HG03045 (cell line): ENCODE results near the gene FAF2.
"Not testable (repeated sequence)": the region's sequence is repeated elsewhere in the genome, so short reads cannot be mapped to it uniquely, and the experiment has no call there.

Experiments
- ATAC-seq: cut with Tn5 transposase; IDR thresholded peaks from one replicate; pipeline ENCODE4 v1.9.1; 2021; ENCODE audit warnings: mild to moderate bottlenecking, moderate library complexity; ENCODE audit not compliant: unreplicated experiment

The FAF2 gene, protein sequence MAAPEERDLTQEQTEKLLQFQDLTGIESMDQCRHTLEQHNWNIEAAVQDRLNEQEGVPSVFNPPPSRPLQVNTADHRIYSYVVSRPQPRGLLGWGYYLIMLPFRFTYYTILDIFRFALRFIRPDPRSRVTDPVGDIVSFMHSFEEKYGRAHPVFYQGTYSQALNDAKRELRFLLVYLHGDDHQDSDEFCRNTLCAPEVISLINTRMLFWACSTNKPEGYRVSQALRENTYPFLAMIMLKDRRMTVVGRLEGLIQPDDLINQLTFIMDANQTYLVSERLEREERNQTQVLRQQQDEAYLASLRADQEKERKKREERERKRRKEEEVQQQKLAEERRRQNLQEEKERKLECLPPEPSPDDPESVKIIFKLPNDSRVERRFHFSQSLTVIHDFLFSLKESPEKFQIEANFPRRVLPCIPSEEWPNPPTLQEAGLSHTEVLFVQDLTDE

DNA sequence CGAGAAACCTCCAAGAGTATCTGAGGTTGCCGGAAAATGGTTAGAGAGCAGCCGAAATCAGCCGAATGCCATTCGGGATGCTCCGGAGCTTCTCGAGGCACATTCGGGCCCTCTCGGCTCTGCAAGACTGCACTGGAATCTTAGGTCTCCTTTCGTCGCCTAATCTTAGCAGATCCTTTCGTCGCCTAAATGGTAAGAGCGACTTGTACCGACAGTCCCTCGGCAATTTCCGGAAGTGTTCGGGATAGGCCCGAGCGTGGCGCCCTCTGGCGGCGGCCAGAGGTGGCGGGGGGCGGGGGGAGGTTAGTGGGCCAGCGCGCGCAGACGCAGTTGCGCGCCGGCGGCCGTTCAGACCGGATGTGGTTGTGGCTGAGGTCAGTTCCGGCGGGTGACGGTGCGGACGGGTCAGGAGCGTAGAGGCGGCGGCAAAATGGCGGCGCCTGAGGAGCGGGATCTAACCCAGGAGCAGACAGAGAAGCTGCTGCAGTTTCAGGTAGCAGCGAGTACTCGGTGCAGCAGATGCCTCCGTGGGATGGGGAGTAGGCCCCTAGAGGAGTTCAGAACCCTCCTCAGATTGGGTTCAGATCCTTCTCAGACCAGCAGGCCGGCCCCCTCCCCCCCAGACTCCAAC, at the start of gene FAF2:
FAF2 (plus strand) TSS at position 408 of the 631 bp plus-strand sequence; CDS start at position 431, 23 bp downstream.
- peak; percentile 92 for ATAC-seq

DNA sequence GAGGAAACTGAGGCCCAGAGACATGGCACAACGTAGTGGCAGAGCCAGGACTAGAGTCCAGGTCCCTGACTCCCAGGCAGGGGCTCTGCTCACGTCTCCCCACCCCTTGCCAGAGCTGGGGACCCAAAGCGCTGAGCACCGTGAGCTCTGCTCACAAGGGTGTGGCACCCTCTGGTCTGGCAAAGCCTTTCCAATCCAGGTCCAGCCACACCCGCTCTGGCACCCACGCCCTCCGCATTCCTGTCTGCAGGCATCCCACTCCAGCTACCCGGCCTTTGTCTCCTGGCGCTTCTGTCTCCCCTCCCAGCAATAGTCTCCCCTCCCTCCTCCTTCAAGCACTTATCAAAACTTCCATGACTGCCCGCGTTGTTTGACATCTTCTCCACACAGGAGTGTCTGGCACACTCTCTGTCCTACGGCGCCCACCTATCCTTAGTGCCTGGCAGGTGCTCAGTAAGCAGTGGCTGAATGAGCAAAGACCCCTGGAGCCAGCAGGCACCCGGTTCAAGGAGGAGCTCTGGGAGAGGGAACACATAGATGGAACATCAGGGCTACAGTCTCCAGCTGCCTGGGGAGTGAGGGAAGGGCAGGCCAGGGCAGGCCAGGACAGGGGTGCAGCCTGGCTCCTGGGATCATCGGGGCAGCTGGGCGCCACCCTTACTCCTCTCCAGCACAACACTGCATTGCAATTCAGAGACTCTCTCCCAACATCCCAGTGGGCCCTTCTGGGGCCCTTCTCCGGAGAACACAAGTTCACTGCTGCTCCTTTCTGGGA, 47.6 kb upstream of the FAF2 start:
- no peak for ATAC-seq

DNA sequence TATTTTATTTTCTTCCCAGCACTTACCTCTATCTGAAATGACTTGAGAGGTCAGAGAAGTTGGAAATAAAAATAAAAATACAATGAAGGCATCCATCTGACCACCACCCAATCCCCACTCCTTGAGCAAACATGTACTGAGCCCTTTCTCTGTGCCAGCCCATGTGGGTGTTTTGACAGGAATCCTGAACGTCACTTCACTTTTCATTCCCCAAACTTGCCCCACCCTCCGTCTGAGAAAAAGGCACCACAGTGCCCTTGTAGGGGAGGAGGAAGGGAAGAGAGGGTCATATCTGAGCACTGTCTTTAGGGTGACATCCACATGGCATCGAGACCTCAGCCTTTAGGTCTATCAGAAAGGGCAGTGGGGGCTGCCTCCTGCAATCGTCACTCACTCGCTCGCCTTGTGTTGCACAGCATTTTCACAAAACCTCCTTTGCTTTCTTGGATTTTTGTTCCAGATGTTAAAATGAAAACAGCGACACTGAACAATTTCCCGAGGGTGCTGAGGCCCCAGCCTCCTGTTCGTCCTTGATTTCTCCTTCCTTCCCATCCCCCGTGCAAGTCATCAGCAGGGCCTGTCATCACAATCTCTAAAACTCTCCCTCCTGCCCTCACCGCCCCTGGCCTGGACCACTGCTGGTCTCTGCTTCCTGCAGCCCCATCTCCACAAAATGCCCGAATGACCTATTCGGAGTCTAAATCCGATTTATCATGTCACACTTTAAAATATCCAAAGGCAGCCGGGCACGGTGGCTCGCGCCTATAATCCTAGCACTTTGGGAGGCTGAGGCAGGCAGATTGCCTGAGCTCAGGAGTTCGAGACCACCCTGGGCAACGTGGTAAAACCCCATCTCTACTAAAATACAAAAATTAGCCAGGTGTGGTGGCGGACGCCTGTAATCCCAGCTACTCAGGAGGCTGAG, 46.6 kb upstream of the FAF2 start:
- ATAC-seq = no peak

DNA sequence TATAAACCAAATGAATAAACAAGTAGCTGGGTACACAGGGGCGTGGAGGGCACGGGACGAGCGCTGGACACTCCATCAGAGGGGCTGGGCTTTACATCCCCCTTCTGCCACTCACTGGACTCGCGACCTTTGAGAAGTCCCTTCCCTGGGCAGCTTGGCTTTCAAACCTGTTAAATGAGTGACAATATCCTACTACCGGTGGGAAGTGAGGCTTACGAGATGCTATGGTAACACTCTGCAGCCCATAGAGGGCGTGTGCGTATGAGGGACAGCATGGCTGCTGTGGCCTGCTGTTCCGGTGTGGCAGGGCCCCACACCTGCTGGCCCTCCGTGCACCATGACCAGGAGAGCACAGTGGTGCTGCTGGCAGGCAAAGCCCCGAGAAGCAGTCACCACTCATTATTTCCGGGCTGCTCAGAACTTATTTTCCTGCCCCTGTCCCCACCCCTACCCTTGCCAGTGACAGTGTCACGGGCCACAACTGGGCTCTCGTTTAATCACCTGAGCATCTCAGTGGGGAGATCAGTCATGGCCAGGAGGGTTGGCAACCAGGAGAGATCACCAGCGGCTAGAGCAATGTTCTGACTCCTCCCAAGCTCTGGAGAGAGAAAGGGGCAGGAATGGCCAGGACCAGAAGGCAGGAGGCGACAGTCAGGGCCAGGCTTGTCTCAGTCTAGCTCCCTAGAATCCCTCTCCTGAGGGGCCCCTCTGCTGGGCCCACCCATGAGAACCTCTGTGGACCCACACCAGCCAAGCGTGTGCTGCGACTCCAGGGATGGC, 42.3 kb upstream of the FAF2 start:
- ATAC-seq = no peak

DNA sequence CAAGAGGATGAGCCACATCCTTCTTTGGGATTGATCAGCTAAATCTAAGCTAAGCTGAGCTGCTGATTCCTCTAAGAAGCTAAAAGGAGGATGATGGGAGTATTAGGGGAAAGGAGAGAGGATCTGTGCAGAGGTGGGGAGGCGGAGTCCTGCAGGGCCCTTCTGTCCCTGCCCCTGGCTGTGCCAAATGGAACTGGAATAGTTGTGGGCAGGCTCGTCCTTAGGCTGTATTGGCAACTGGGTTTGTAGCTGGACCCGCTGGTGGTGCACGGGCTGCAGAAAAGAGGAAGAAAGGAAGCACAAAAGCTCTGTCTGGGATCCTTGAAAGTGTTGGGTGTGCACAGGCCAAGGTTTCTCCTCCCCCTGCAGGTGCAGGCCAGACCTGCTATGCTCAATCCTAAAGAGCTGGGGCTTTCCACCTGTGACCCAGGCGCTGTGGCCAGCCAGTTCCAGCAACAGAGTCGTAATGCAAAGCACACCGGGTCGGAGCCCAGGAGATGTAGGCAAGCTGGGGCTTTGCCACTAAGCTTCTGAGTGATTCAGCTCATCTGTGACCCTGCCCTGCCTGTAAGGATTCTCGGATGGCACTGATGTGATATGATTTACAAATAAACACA, 41.6 kb upstream of the FAF2 start:
- no peak for ATAC-seq

DNA sequence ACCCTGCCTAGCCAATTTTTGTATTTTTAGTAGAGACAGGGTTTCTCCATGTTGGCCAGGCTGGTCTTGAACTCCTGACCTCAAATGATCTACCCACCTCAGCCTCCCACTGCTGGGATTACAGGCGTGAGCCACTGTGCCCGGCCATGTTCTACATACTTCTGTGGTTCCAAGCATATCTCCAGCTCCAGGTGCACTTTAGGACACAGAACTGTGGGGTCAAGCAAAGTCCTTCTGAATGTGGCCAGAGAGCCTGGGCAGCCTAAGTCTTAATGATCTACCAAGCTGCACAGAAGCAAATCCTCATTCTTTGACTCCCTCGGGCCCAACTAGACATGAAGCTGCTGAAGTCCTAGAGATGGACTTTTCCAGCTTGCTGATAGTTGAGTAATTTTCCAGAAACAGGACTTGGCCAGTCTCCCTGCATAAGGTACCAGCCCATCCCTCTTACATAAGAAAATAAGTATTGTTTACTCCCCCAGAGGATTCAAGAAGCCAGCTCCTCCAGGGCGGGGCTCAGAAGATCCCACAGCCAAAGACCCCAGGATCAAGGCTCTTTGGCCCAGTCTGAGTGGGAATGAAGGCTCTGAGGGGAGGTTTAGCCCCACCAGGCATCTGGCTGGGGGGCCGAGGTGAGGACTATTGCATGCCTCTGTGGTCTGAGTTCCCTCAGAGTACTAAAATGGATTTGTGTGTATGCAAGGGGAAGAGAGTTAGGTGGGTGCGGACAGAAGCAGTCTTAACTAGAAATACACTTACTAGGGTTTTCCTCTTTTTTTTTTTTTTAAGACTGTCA, 40.5 kb upstream of the FAF2 start:
- ATAC-seq = no peak

DNA sequence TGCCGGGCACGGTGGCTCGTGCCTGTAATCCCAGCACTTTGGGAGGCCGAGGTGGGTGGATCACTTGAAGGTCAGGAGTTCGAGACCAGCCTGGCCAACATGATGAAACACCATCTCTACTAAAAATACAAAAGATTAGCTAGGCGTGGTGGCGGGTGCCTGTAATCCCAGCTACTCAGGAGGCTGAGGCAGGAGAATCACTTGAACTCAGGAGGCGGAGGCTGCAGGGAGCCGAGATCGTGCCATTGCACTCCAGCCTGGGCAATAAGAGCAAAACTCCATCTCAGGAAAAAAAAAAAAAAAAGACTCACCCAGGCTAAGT, 40.0 kb upstream of the FAF2 start:
- ATAC-seq = not testable (repeated sequence)

DNA sequence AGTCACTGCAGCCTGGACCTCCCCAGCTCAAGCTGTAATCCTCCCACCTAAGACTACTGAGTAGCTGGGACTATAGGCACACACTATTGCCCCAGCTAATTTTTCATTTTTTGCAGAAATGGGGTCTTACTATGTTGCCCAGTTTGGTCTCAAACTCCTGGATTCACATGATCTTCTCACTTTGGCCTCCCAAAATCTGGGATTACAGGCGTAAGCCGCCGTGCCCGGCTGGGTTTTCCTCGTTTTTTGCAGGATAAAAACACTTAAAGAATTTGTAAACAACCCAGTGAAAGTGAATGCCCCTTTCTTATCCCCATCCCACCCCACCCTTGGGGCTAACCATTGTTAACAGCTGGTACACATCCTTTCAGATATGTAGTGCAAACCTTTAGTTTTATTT, 39.6 kb upstream of the FAF2 start:
- ATAC-seq = no peak

DNA sequence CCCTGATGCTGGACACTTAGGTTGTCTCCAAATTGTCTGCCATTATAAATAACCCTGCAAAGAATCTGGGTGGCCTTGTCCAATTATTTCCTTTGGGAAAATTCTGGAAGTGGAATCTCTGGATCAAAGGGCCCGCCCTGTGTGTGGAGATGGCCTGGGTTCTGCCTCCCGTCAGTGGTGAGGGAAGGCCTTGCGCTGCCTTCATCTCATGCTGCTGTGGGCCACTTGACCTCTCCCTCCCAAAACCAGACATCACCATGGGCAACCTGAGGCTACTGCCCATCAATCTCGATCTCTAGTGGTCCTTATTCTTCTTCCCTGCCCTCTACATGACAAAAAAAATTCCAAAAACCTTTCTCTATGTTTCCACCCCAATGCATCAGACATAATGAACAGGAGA, 38.4 kb upstream of the FAF2 start:
- ATAC-seq = no peak

DNA sequence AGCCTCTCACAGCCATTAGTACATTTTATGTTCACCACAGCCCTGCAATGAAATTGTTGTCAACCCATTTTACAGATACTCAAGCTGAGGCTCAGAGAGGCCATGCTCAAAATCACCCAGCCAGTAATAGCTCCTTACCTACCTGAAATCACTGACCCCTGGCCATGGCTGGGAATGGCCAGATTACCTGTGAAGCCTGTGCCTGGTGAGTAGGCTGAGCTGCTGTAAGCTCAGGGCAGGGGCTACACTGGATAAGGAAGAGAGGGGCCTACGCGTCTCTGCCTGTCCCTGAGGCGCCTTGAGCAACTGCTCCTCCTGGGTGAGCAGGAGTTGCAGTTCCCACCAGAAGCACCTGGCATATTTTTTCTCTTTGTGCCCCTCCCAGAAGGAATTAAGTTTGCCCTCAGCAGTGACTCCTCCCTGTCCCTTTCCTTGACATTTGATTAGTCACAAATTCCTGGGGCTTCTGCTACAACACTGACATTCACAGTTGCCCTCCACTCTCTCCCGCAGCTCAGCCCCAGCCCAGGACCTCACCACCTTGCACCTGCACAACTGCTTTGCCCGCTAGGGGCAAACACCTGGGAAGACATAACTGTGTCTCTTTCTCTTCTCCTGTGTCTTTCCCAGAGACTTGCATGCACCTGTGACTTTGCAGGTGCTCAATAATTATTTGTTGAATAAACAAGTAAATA, 37.6 kb upstream of the FAF2 start:
- ATAC-seq = no peak

DNA sequence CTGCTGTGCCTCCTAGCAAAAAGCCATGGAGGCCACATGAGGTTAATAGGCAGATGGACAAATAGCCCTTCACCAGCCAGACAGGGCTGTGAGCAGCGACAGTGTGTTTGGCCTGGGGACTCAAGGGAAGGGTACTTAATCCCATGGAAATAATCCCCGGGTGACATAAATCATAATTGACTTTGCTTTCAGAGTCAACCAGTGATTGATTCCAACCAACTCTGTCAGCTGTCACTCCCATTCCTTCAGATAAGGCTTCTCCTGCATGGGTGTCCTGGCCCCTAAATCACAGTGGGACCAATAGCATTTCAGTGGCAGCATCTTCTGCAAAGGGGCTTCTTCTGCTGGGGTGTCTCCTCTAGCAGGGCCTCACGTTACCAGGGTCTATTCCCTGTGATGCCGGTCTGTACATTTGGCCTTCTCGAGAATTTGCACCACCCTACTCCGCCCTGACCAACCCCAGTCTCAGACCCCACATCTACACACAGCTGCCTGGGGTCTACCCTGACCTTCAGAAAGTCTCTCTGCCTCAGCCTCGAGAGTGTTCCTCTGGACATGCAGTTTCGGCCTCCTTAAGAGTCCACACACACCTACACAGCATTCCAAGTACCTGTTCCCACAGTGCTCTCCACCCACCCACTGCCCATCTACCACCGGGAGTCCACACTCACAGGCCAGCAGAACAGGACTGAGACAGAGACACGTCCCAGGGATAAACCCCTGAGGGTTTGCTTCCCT, 35.5 kb upstream of the FAF2 start:
- ATAC-seq = no peak

DNA sequence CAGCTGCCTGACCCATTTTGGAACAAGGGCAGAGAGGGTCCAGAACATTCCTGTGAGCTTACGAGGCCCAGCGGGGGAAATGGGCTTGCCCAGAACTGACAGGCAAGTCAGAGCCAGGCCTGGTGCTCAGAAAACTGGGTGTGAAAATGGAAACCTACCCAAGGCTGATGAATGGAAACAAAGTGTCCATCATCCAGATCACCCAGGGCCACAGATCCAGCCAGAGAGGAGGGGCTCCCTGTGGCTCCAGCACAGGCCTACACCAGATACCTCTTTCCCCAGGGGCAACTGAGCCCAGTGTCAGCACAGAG, 35.0 kb upstream of the FAF2 start:
- ATAC-seq = no peak

DNA sequence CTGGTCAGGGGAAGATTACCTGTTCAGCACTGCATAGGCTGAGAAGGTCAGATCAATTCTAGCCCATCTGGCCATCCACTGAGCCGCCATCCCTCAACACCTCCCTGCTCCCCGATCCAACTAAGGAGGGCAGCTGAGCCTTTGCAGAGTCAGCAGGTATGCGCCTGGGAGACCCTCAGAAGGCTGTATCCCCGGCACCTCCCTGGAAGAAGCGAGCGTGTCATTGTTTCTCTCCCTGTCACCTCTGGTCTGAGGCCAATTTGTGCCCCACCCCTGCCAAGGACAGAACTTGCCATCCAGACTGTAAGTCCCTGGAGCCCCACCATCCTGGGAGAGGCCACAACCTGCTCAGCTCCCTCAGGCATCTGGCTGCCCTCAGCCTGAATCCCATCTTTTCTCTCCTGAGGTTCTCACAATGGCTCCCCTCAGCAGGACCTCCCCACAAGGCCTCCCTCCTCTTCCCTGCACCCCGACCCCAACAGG, 34.4 kb upstream of the FAF2 start:
- ATAC-seq = no peak

DNA sequence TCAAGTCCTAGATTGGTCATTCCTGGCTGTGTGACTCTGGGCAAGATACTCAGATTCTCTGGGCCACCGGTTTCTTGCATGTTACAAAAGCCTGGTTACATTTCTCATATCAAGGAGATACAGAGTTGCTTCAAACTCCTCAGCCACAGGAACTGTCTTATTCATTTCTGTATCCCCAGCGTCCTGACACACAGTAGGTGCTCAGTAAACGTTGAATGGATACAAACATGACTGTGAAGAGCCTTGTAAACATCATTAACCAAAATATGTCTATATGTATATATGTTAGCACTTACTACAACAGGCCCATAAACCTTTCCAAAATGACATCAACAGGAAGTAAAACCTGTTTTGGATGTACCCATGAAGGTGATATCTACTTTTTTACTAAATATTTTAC, 33.5 kb upstream of the FAF2 start:
- ATAC-seq = no peak

DNA sequence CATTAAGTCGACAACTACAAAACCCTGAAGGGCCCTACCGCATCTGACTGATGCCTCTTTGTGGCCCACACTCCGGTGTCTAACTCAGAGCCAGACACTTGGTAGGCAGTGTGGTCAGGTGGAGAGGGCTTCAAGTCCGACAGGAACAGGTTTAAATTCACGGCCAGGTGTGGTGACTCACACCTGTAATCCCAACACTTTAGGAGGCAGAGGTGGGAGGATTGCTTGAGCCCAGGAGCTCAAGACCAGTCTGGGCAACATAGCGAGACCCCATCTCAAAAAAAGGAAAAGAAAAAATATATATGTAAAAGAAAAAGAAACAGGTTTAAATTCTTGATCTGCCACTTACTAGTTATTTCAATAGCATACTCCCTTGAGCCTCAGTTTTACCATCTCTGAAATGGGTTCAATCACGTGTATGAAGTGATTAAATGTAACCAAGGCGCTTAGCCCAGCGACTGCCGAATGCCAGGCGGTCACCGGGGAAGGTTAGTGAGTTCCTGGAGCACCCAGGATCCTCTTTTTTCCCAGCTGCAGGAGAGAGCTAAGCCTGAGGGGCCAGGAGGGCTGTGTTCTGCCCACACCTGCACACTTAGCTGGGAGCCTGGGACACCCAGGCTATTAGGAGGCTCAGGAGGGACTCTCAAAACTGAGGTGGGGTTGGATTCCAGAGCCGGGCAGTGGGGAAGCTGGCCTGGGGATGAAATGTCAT, 32.8 kb upstream of the FAF2 start:
- ATAC-seq = no peak

DNA sequence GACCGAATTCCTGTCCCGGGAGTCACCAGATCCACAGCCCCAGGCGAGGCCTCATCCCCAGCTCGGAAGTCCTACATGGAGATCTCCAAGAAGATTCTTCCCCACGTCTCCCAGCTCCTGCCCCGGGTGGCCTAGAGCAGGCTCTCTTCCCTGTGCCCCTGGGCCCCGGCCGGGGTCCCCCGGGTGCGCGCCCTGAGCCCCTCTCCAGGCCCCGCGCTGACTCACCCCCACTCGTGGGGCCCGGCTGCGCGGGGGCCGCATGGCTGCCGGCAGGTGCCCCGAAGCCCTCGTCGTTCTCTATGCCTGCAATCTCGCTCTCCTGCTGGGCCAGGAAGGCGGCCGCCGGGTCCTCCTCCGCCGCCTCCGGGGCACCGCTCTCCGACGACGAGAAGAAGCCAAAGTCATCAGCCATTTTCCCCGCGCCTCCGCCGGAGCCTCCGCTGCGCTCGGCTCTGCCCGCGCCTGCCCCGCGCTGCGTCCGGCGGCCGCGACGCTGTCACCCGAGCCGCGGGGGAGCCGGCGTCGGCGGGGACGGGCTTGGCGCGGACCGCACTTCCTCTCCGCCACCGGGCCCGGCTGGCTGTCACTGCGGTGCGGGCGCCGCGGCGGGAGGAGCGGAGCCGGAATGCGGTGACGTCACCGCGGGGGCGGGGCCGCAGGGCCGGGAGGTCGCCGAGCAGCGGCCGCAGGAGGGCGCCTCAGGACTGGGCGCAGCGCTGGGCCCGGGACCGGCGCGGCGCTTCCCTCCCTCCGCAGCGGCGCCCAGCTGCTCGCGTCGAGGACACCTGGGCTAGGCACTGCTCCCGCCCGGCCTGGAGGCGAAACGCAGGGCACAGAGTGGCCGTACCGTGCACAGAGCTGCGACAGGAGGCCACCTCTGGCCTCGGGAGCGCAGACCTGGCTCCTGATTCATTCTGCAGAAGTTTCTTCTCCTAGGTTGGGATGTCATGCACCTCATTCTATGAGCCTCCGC, 31.9 kb upstream of the FAF2 start, which contains the start of gene CLTB:
CLTB (minus strand) TSS at position 588 of the 973 bp plus-strand sequence; CDS start at position 412, 176 bp downstream.
- ATAC-seq = peak; percentile 94
